Adipocyte (in vitro differentiated cells): Measurements from ENCODE around the gene DTNBP1.

Experiments
- DNase-seq: peaks from one replicate; pipeline ENCODE4 v3.0.0-alpha.2; 2015; ENCODE audit warnings: low read depth
- H3K27me3 ChIP-seq: replicated peaks from 2 replicates; pipeline ENCODE4 v1.7.0; 2013; ENCODE audit warnings: mild to moderate bottlenecking, low read length, moderate library complexity; ENCODE audit not compliant: control insufficient read depth, insufficient read depth
- H3K36me3 ChIP-seq: 2 replicates; pipeline ENCODE4 v1.7.0; 2013; ENCODE audit warnings: low read length, mild to moderate bottlenecking, moderate library complexity; ENCODE audit not compliant: control insufficient read depth, insufficient read depth, severe bottlenecking
- H3K4me1 ChIP-seq: 2 replicates; pipeline ENCODE4 v1.7.0; 2013; ENCODE audit warnings: mild to moderate bottlenecking, low read length, moderate library complexity; ENCODE audit not compliant: control insufficient read depth, insufficient read depth
- H3K4me3 ChIP-seq: 2 replicates; pipeline ENCODE4 v1.7.0; 2013; ENCODE audit warnings: mild to moderate bottlenecking, low read length, moderate library complexity
- H3K9ac ChIP-seq: 2 replicates; pipeline ENCODE4 v1.7.0; 2013; ENCODE audit warnings: mild to moderate bottlenecking, low read length, moderate library complexity
- H3K9me3 ChIP-seq: 2 replicates; pipeline ENCODE4 v1.7.0; 2013; ENCODE audit warnings: mild to moderate bottlenecking, low read length, moderate library complexity; ENCODE audit not compliant: control insufficient read depth

Gene DTNBP1

GRCh38 chr6:15516923-15517560 lies 145.8 kb downstream of the DTNBP1 start:
- Histone ChIP-seq H3K9ac (no peak overlapping the region), H3K27me3 (no peaks in the 10 kb centered on the region), H3K36me3 (peaks cover 77% of the 10 kb centered on the region), H3K4me1 (peaks cover 15% of the 10 kb centered on the region), H3K9me3 (no peaks in the 10 kb centered on the region), H3K4me3 (no peak overlapping the region)
- DNase-seq: no peak

DNA sequence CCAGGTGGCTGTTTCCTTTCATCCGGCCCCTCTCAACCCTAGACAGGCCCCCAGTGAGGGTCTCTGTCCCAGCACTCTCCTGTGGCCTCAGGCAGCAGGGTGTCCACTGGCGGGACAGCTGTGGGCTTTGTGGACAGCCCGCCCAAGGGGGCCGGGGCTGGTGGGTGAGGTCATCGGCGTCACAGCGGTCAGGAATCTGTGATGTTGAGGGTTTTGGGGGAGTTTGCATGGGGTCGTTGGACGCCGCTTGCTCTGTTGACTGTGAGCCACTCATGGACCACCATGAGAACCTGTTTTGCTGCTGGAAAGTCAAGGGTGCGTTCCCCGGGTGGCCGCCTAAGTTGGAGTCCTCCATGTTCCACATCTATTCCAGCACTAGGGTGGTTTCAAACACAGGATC lies 146.4 kb downstream of the DTNBP1 start:
- H3K4me1 ChIP-seq: peaks cover 15% of the 10 kb centered on the region
- peaks cover 81% of the 10 kb centered on the region for H3K36me3 ChIP-seq
- DNase-seq: no peak
- no peak overlapping the region for H3K9ac ChIP-seq
- H3K4me3 ChIP-seq: no peak overlapping the region
- H3K9me3 ChIP-seq: no peaks in the 10 kb centered on the region
- no peaks in the 10 kb centered on the region for H3K27me3 ChIP-seq

DNA sequence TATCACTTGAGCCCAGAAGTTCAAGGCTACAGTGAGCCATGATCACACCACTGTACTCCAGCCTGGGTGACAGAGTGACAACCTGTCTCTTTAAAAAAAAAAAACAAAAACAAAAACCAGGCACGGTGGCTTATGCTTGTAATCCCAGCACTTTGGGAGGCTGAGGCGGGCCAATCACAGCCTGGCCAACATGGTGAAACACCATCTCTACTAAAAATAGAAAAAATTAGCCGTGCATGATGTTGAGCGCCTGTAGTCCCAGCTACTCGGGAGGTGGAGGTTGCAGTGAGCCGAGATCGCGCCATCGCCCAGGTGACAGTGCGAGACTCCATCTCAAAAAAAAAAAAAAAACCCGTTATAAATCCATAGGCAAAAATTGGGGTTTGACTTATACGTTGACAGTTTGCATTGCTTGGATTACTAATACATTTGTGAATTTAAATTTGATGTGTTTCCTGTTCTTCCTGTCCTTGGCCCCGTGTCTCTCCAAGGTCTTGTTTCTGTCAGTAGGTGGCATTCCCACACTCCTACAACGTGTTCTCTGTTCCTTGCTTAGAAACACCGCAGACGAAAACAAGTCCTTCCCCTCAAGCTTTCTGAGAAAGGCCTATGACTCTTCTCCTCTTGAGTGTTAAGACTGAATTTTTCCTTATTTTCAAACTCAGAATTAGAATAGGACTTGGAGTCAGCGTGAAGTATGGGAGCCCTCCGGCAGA lies 147.0 kb downstream of the DTNBP1 start:
- peaks cover 14% of the 10 kb centered on the region for H3K4me1 ChIP-seq
- no peak overlapping the region for H3K4me3 ChIP-seq
- H3K27me3 ChIP-seq: no peaks in the 10 kb centered on the region
- H3K9me3 ChIP-seq: no peaks in the 10 kb centered on the region
- DNase-seq: no peak
- H3K36me3 ChIP-seq: peaks cover 83% of the 10 kb centered on the region
- H3K9ac ChIP-seq: no peak overlapping the region

- Histone ChIP-seq H3K9me3 (no peaks in the 10 kb centered on the region), H3K36me3 (peaks cover 77% of the 10 kb centered on the region), H3K4me1 (peaks cover 14% of the 10 kb centered on the region), H3K4me3 (no peak overlapping the region), H3K27me3 (no peaks in the 10 kb centered on the region), H3K9ac (no peak overlapping the region)
- no peak for DNase-seq
Measured at GRCh38 chr6:15515226-15515625, 147.6 kb downstream of the DTNBP1 start.

DNA sequence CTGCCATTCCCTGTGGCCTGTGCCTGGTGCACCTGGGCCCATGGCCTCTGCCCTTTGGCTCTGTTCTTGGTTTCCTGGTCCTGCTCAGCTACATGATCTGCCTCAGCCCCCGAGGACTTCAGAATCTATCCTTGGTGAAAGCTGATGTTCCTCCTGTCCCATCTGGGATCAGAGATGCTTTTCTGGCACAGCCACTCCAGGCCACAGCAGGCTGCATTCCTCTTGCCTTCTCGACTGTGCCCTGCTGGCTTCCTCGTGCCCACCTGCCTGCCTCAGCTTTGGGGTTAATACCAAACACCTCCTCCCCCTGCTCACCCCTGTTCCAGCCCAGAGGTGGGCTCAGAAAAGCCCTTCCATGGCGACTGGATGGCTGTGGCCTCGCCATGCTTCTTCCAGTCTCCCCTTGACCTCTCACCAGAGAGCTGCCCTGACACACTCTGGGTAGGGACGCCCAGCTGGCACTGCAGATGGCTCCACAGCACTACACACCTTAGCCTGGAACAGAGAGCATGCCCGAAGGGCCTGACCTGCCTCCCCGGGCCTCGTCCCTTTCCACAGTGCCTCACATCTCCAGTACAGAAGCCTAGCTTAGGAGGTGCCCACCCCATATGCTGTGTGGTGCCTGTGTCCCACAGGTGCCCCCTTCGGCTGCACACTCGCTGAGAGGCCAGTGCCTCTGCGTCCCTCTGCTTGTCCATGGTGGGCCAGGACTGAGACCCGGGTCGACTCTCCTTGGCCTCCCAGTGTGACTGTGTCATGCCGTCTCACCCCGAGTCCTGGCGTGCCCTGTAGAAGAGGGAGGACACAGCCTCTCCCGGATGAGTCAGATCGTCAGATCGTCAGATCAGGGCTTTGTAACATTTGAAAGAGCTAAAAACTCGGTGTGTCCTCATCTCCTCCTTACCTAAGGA lies 148.8 kb downstream of the DTNBP1 start:
- no peak overlapping the region for H3K4me3 ChIP-seq
- H3K9ac ChIP-seq: no peak overlapping the region
- H3K9me3 ChIP-seq: no peaks in the 10 kb centered on the region
- peaks cover 70% of the 10 kb centered on the region for H3K36me3 ChIP-seq
- no peaks in the 10 kb centered on the region for H3K27me3 ChIP-seq
- H3K4me1 ChIP-seq: peaks cover 14% of the 10 kb centered on the region
- no peak for DNase-seq

GRCh38 chr6:15513131-15513771 lies 149.6 kb downstream of the DTNBP1 start:
- H3K9me3 ChIP-seq: no peaks in the 10 kb centered on the region
- no peaks in the 10 kb centered on the region for H3K27me3 ChIP-seq
- H3K36me3 ChIP-seq: peaks cover 72% of the 10 kb centered on the region
- H3K4me1 ChIP-seq: peaks cover 14% of the 10 kb centered on the region
- no peak overlapping the region for H3K4me3 ChIP-seq
- DNase-seq: no peak
- no peak overlapping the region for H3K9ac ChIP-seq

- H3K4me3 ChIP-seq: no peak overlapping the region
- H3K36me3 ChIP-seq: peaks cover 66% of the 10 kb centered on the region
- H3K27me3 ChIP-seq: no peaks in the 10 kb centered on the region
- H3K9me3 ChIP-seq: no peaks in the 10 kb centered on the region
- H3K9ac ChIP-seq: no peak overlapping the region
- H3K4me1 ChIP-seq: peaks cover 14% of the 10 kb centered on the region
- no peak for DNase-seq
Measured at GRCh38 chr6:15512721-15513120, 150.1 kb downstream of the DTNBP1 start.

- peaks cover 60% of the 10 kb centered on the region for H3K36me3 ChIP-seq
- no peak overlapping the region for H3K9ac ChIP-seq
- H3K27me3 ChIP-seq: no peaks in the 10 kb centered on the region
- H3K9me3 ChIP-seq: no peaks in the 10 kb centered on the region
- no peak overlapping the region for H3K4me3 ChIP-seq
- DNase-seq: no peak
- H3K4me1 ChIP-seq: peaks cover 14% of the 10 kb centered on the region
Measured at GRCh38 chr6:15512126-15512525, 150.7 kb downstream of the DTNBP1 start.

GRCh38 chr6:15511248-15512125 lies 151.3 kb downstream of the DTNBP1 start:
- H3K4me3 ChIP-seq: no peak overlapping the region
- H3K9me3 ChIP-seq: no peaks in the 10 kb centered on the region
- no peak overlapping the region for H3K9ac ChIP-seq
- peaks cover 14% of the 10 kb centered on the region for H3K4me1 ChIP-seq
- DNase-seq: no peak
- peaks cover 55% of the 10 kb centered on the region for H3K36me3 ChIP-seq
- no peaks in the 10 kb centered on the region for H3K27me3 ChIP-seq

GRCh38 chr6:15510536-15511247 lies 152.1 kb downstream of the DTNBP1 start:
- H3K9me3 ChIP-seq: no peaks in the 10 kb centered on the region
- peaks cover 16% of the 10 kb centered on the region for H3K4me1 ChIP-seq
- H3K9ac ChIP-seq: no peak overlapping the region
- peaks cover 51% of the 10 kb centered on the region for H3K36me3 ChIP-seq
- DNase-seq: no peak
- H3K27me3 ChIP-seq: no peaks in the 10 kb centered on the region
- H3K4me3 ChIP-seq: no peak overlapping the region
